NCI-H1092 (cell line): ENCODE data around the gene SCUBE1.

Source experiments
- DNase-seq: peaks from one replicate; lab custom pipeline; 2025; lab: John Stamatoyannopoulos, UW

Gene SCUBE1

GRCh38 chr22:43173976-43174720 is 169.0 kb downstream of the SCUBE1 start:
- no peak for DNase-seq

GRCh38 chr22:43173566-43173965 is 169.6 kb downstream of the SCUBE1 start:
- no peak for DNase-seq

- DNase-seq = no peak
These were observed 171.0 kb downstream of the SCUBE1 start for GRCh38 chr22:43172191-43172590.

- DNase-seq = no peak
These were observed 171.6 kb downstream of the SCUBE1 start for GRCh38 chr22:43171607-43172006.

GRCh38 chr22:43171019-43171491 is 172.1 kb downstream of the SCUBE1 start:
- no peak for DNase-seq

- DNase-seq = no peak
These were observed 173.1 kb downstream of the SCUBE1 start for GRCh38 chr22:43170131-43170480.

- DNase-seq = no peak
These were observed 173.7 kb downstream of the SCUBE1 start for GRCh38 chr22:43169310-43170130.

- no peak for DNase-seq
These were observed 174.5 kb downstream of the SCUBE1 start for GRCh38 chr22:43168471-43169309.

- no peak for DNase-seq
These were observed 176.1 kb downstream of the SCUBE1 start for GRCh38 chr22:43167001-43167589.

GRCh38 chr22:43166132-43166930 is 176.8 kb downstream of the SCUBE1 start:
- DNase-seq = no peak

GRCh38 chr22:43164636-43165035 is 178.5 kb downstream of the SCUBE1 start:
- no peak for DNase-seq

GRCh38 chr22:43163241-43163795 is 179.9 kb downstream of the SCUBE1 start:
- no peak for DNase-seq

- no peak for DNase-seq
These were observed 180.6 kb downstream of the SCUBE1 start for GRCh38 chr22:43162412-43163150.

GRCh38 chr22:43160497-43161126 is 182.6 kb downstream of the SCUBE1 start:
- no peak for DNase-seq

- no peak for DNase-seq
These were observed 183.5 kb downstream of the SCUBE1 start for GRCh38 chr22:43159484-43160178.

GRCh38 chr22:43158778-43159483 is 184.2 kb downstream of the SCUBE1 start:
- DNase-seq = no peak

- no peak for DNase-seq
These were observed 185.2 kb downstream of the SCUBE1 start for GRCh38 chr22:43157874-43158546.

GRCh38 chr22:43156413-43156812 is 186.8 kb downstream of the SCUBE1 start:
- DNase-seq = no peak
